PFSK-1 (cell line): ENCODE data around the gene HFM1.

Source experiments
- FOXP2 ChIP-seq: optimal IDR thresholded peaks from 2 replicates; pipeline ENCODE3; 2011; ENCODE audit warnings: borderline replicate concordance, control low read depth, inconsistent platforms; ENCODE audit not compliant: insufficient read depth; ENCODE audit errors: extremely low read length, extremely low read depth
- POLR2AphosphoS5 ChIP-seq: IDR thresholded peaks from 2 replicates; pipeline ENCODE4 v1.6.1; 2012; ENCODE audit warnings: low read depth, mild to moderate bottlenecking, control low read depth, low read length, moderate library complexity
- REST ChIP-seq, 2 experiments: IDR thresholded peaks; 2 replicates each; pipeline versions ENCODE4 v1.6.1 to v1.8.0; 2011 to 2012; ENCODE audit warnings: low read depth in 2 of 2, low read length in 2 of 2, control low read depth in 1 of 2, inconsistent platforms in 1 of 2, mild to moderate bottlenecking in 1 of 2, moderate library complexity in 1 of 2; ENCODE audit not compliant: insufficient read depth in 1 of 2
- SIN3A ChIP-seq: IDR thresholded peaks from 2 replicates; pipeline ENCODE4 v1.6.1; 2012; ENCODE audit warnings: mild to moderate bottlenecking, low read length, moderate library complexity, borderline replicate concordance; ENCODE audit not compliant: insufficient read depth
- TAF1 ChIP-seq: IDR thresholded peaks from 2 replicates; pipeline ENCODE4 v1.6.1; 2012; ENCODE audit warnings: low read length, control low read depth, borderline replicate concordance; ENCODE audit not compliant: insufficient read depth

Gene HFM1

DNA sequence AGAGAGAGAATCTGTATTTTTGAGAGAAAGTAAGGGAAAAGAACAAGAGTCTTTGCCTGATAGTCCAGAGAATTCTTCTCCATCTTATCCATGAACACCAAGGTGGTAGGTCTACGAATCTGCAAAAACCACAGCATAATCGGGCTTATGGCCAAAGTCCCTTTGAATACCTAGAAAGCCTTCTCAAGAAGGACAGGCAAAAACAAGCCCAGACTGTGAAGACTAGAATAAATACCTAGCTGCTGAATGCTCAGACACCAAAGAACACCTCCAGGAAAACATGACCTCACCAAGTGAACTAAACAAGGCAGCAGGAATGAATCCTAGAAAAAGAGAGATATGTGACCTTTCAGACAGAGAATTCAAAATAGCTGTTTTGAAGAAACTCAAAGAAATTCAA lies 79.2 kb downstream of the HFM1 start:
- no peak for TF ChIP-seq POLR2AphosphoS5
- no peak for TF ChIP-seq REST (IDR thresholded peaks at IDR 0.05; ENCODE audit: insufficient read depth in 1 of 2, low read depth in 2 of 2, low read length in 2 of 2)
- TF ChIP-seq FOXP2, result no peak
- TF ChIP-seq SIN3A, result no peak
- TF ChIP-seq TAF1, result no peak

GRCh38 chr1:91314643-91315042 lies 90.0 kb downstream of the HFM1 start:
- TF ChIP-seq SIN3A, result no peak
- TF ChIP-seq REST (IDR thresholded peaks at IDR 0.05; ENCODE audit: insufficient read depth in 1 of 2, low read depth in 2 of 2, low read length in 2 of 2), result no peak

DNA sequence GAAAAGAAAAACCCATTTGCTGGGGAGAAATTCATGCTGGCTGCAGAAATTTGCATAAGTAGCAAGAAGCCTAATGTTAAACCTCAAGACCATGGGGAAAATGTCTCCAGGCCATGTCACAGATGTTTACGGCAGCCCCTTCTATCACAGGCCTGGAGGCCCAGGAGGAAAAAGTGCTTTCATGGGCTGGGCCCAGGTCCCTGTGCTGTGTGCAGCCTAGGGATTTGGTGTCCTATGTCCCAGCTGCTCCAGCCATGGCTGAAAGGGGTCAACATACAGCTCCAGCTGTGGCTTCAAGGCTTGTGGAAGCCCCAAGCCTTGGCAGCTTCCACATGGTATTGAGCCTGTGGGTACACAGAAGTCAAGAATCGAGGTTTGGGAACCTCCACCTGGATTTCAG lies 93.0 kb downstream of the HFM1 start:
- TF ChIP-seq POLR2AphosphoS5 (no peak), SIN3A (no peak), FOXP2 (no peak), TAF1 (no peak), REST (IDR thresholded peaks at IDR 0.05; ENCODE audit: insufficient read depth in 1 of 2, low read depth in 2 of 2, low read length in 2 of 2) (no peak)

GRCh38 chr1:91308544-91308943 lies 96.1 kb downstream of the HFM1 start:
- TF ChIP-seq TAF1, result no peak
- TF ChIP-seq REST (IDR thresholded peaks at IDR 0.05; ENCODE audit: insufficient read depth in 1 of 2, low read depth in 2 of 2, low read length in 2 of 2), result no peak
- no peak for TF ChIP-seq SIN3A
- TF ChIP-seq FOXP2, result no peak
- no peak for TF ChIP-seq POLR2AphosphoS5

GRCh38 chr1:91307784-91308409 lies 96.7 kb downstream of the HFM1 start:
- TF ChIP-seq POLR2AphosphoS5 (no peak), SIN3A (no peak), REST (IDR thresholded peaks at IDR 0.05; ENCODE audit: insufficient read depth in 1 of 2, low read depth in 2 of 2, low read length in 2 of 2) (no peak), TAF1 (no peak), FOXP2 (no peak)
